T-helper 17 cell (primary cell): ENCODE data around the gene YTHDF1. TPM values are rescaled to one million over a fixed set of nuclear protein-coding genes. Genes with fewer than 3 reads are reported as not detected.
A peak's percentile ranks its signal among the peaks of the same experiment; 100 is the strongest.

Source experiments
- ATAC-seq: fragments of 150-1000 bp; cut with Tn5 transposase; 2 replicates; pipeline ENCODE4 v1.10.0; 2021; ENCODE audit warnings: mild to moderate bottlenecking, moderate library complexity
- DNase-seq, 3 donors: peaks; one replicate each; pipeline versions ENCODE4 v3.0.0 to v3.0.0-alpha.2; 2020 to 2021
- H3K9me3 ChIP-seq: one replicate; pipeline ENCODE4 v1.7.0; 2013; ENCODE audit warnings: low read length, mild to moderate bottlenecking; ENCODE audit not compliant: control insufficient read depth, poor library complexity, severe bottlenecking
- H3K27ac Mint-ChIP-seq: one replicate; pipeline ENCODE4 v1.8.0; 2022; ENCODE audit warnings: mild to moderate bottlenecking, moderate library complexity, mixed read lengths
- H3K27me3 Mint-ChIP-seq: one replicate; pipeline ENCODE4 v1.8.0; 2022; ENCODE audit warnings: mixed read lengths
- H3K36me3 Mint-ChIP-seq: one replicate; pipeline ENCODE4 v1.8.0; 2022; ENCODE audit warnings: low read depth, mixed read lengths
- H3K4me1 Mint-ChIP-seq: one replicate; pipeline ENCODE4 v1.8.0; 2022; ENCODE audit warnings: mild to moderate bottlenecking, mixed read lengths
- H3K4me3 Mint-ChIP-seq: one replicate; pipeline ENCODE4 v1.8.0; 2022; ENCODE audit warnings: mild to moderate bottlenecking, moderate library complexity, mixed read lengths
- total RNA-seq, 4 donors: library from RNA in 2 of 4; stranded (reverse) in 2 of 4; gene quantifications; one replicate each; pipeline ENCODE4 v1.2.3 and lab custom pipeline; 2022 to 2026

Gene YTHDF1
- total RNA-seq, 2 donors from 2014 or later: 30.0 to 41.4 TPM

DNA sequence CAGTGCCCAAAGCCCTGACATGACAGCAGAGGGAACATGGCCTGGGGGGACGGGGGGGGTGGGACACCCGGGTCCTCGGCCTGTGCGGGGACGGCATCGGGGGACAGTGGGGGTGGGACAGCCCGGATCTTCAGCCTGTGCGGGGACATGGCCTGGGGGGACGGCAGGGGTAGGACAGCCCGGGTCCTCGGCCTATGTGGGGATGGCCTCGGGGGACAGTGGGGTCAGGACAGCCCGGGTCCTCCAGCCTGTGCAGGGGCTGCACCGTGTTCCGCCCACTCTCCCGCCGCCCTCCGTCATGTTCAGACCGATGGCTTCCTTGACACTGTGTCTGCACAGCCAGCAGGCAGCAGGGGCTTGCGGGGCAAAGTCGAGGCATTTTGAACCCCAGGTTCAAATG, 26.8 kb upstream of the YTHDF1 start:
- no peak for ATAC-seq
- Mint-ChIP-seq H3K36me3 (peaks cover 2% of the 10 kb centered on the region), H3K27me3 (peaks cover 36% of the 10 kb centered on the region), H3K4me1 (no peaks in the 10 kb centered on the region), H3K27ac (no peak overlapping the region), H3K4me3 (no peak overlapping the region)
- no peak for DNase-seq
- no peaks in the 10 kb centered on the region for H3K9me3 ChIP-seq

DNA sequence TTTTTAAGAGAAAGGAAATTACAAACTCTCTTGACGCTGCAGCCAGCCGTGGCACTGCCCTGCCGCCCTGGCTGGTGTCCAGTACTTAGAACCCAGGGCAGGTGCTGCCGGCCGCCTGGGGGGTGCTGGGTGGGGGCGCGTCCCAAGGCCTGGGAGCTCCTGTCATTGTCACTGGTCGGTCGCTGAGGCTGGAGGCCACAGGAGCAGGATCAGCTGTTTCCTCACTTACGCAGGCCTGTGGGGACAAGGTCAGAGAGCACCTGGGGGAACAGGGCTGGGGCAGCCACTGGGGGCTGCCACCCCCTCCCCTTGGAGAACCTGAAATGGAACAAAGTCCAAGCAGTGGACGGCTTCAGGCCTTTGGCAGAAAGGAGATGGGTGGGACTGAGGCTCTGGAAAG, 25.3 kb upstream of the YTHDF1 start:
- DNase-seq (no peak), ATAC-seq (no peak)
- no peaks in the 10 kb centered on the region for H3K4me1 Mint-ChIP-seq
- peaks cover 2% of the 10 kb centered on the region for H3K36me3 Mint-ChIP-seq
- H3K4me3 Mint-ChIP-seq: no peak overlapping the region
- peaks cover 29% of the 10 kb centered on the region for H3K27me3 Mint-ChIP-seq
- no peak overlapping the region for H3K27ac Mint-ChIP-seq
- H3K9me3 ChIP-seq: no peaks in the 10 kb centered on the region

DNA sequence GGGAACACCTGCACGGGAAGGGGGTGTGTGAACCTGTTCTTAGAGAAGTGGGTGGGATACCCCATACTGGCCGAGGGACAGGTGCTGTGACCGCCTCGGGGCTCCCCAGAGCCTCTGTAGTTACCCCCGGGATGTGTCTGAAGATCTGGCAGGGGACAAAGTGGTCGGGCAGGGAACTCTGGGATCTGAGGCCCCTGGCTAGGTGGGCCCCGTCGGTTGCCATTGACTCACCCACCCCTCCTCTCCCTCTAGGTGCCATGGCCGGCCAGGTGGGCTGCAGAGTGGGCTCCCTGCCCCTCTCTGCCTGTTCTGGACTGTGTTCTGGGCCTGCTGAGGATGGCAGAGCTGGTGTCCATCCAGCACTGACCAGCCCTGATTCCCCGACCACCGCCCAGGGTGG, 24.1 kb upstream of the YTHDF1 start:
- Mint-ChIP-seq H3K27ac (no peak overlapping the region), H3K4me3 (no peak overlapping the region), H3K36me3 (no peaks in the 10 kb centered on the region)

DNA sequence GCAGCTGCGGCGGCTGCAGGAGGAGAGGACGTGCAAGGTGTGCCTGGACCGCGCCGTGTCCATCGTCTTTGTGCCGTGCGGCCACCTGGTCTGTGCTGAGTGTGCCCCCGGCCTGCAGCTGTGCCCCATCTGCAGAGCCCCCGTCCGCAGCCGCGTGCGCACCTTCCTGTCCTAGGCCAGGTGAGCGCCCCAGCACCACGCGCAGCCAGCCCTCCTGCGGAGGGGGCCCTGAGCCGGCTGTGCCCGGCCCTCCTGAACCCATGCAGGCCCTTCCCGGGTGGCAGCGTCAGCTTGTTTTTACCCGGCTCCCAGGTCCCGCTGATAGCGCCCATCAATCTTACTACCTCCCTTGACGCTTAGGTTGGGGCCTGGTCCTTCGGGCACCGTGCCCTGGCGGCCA, 23.5 kb upstream of the YTHDF1 start:
- Mint-ChIP-seq H3K27me3 (peaks cover 14% of the 10 kb centered on the region), H3K27ac (no peak overlapping the region), H3K36me3 (no peaks in the 10 kb centered on the region), H3K4me3 (no peak overlapping the region), H3K4me1 (no peaks in the 10 kb centered on the region)
- ATAC-seq (no peak), DNase-seq (no peak)
- no peaks in the 10 kb centered on the region for H3K9me3 ChIP-seq

More for the DNA sequence above, 24.1 kb upstream of the YTHDF1 start:
- H3K4me1 Mint-ChIP-seq: no peaks in the 10 kb centered on the region
- no peak for DNase-seq
- peaks cover 17% of the 10 kb centered on the region for H3K27me3 Mint-ChIP-seq
- no peaks in the 10 kb centered on the region for H3K9me3 ChIP-seq
- no peak for ATAC-seq

DNA sequence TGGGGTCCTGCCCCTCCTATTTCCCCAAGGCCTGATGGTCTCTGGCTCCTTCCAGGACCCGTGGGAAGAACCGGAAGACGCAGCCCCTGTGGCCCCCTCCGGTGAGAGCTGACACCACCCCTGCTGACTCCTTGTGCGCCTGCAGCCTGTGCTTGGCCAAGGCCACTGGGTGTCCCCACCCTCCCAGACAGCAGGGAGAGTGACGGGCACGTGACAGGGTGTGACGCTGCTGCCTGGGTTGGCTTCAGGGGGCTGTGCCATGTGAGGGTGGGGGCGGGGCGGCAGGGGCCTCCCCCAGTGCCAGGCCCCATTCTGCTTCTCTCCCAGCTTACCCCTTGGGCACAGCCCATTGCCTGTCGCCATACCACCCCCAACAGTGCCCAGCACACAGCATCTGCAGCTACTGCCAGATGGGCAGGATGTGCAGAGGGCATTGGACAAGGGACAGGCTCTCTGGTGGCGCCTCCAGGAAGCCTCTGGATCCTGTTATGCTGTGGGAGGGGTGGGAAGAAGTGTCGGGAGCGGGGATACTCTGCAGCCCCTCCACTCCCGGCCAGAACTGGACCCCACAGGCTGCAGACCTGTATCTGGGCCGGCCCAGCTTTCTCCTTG, 22.7 kb upstream of the YTHDF1 start:
- ATAC-seq (no peak), DNase-seq (no peak)
- no peak overlapping the region for H3K4me3 Mint-ChIP-seq

DNA sequence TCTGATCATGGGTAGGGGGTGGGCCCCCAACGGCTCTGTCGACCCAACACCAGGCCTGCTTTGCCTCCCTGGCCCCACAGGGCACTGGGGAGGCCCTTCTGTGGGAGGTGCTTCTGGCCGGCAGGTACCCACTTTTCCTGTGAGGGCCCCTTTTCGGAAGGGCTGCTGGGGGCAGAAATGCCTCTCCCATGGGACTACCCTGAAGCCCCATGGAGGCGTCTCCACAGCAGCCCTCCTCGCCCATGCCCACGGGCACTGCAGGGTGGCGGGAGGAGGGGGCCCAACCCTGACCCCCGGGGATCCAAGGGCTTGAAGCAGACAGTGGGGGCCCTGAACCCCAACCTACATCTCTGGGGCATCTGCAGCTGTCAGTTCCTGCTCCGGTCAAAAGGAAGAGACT, 22.1 kb upstream of the YTHDF1 start:
- DNase-seq (no peak), ATAC-seq (no peak)
- no peak overlapping the region for H3K27ac Mint-ChIP-seq
- no peaks in the 10 kb centered on the region for H3K36me3 Mint-ChIP-seq
- H3K4me3 Mint-ChIP-seq: no peak overlapping the region
- H3K27me3 Mint-ChIP-seq: peaks cover 7% of the 10 kb centered on the region
- no peaks in the 10 kb centered on the region for H3K9me3 ChIP-seq
- no peaks in the 10 kb centered on the region for H3K4me1 Mint-ChIP-seq

More for the DNA sequence above, 22.7 kb upstream of the YTHDF1 start:
- H3K9me3 ChIP-seq: no peaks in the 10 kb centered on the region
- Mint-ChIP-seq H3K27me3 (peaks cover 6% of the 10 kb centered on the region), H3K4me1 (no peaks in the 10 kb centered on the region), H3K27ac (no peak overlapping the region), H3K36me3 (no peaks in the 10 kb centered on the region)

DNA sequence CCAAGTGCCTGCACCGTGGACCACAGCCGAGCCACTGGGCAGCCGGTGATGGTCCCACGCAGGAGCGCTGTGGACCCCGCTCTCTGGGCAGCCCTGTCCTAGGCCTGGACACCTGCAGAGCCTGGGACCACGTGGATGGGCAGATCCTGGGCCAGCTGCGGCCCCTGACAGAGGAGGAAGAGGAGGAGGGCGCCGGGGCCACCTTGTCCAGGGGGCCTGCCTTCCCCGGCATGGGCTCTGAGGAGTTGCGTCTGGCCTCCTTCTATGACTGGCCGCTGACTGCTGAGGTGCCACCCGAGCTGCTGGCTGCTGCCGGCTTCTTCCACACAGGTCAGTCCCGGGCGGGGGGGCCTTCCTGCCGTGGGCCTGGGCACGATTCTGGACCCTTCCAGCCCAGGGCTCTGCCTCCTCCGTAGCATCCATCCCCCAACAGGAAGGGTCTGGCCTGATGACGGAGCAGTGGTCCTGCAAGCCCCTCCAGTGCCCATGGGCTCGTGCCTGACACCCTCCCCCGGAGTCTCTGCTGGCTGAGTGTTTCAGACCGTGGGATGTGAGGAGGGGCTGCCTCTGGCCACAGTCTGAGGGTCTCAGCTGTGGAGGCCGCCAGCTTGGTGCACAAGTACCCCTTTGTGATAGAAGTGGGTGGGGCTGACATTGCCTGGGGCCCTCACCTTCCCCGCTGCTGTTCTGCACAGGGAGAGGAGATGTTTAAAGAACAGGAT, 20.3 kb upstream of the YTHDF1 start:
- no peak overlapping the region for H3K4me3 Mint-ChIP-seq
- DNase-seq: no peak
- peaks cover 19% of the 10 kb centered on the region for H3K27me3 Mint-ChIP-seq
- no peaks in the 10 kb centered on the region for H3K4me1 Mint-ChIP-seq
- no peaks in the 10 kb centered on the region for H3K9me3 ChIP-seq
- no peak for ATAC-seq
- H3K27ac Mint-ChIP-seq: no peak overlapping the region
- no peaks in the 10 kb centered on the region for H3K36me3 Mint-ChIP-seq

DNA sequence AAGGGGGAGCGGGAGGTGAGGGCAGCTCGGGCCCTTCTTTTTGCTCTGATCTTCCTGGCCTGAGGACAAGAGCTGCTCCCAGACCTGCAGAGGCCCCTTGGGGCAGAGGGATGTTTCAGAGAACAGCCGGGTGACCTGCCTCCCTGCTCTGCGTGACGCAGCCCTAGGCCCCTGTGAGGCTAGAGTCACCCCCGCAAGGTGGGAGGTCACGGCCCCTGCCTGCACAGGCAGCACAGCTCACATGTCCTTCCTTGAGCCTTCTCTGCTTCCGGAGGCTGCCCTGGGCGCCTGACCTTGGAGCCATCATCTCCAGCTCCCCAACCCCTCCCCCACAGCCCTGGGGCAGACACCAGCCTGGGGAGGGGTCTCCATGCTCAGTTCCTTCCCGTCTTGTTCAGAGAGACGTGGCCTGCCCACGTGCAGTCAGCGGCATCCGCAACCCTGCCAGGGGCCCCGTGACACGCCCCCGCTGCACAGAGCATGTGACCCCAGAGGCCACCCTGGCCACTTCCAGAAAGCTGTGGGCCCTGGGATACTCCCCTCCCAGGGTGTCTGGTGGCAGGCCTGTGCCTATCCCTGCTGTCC, 19.6 kb upstream of the YTHDF1 start, which contains the start of gene BIRC7:
BIRC7 (plus strand) TSS at position 507 of the 585 bp plus-strand sequence. CDS start 192 bp downstream, outside the sequence.
- Mint-ChIP-seq H3K27ac (no peak within 1 kb of the TSS), H3K36me3 (no peaks in the 10 kb centered on the region), H3K27me3 (peaks cover 27% of the 10 kb centered on the region), H3K4me3 (peak within 1 kb of the TSS; percentile 31), H3K4me1 (no peaks in the 10 kb centered on the region)
- DNase-seq (no peak), ATAC-seq (no peak)
- no peaks in the 10 kb centered on the region for H3K9me3 ChIP-seq

DNA sequence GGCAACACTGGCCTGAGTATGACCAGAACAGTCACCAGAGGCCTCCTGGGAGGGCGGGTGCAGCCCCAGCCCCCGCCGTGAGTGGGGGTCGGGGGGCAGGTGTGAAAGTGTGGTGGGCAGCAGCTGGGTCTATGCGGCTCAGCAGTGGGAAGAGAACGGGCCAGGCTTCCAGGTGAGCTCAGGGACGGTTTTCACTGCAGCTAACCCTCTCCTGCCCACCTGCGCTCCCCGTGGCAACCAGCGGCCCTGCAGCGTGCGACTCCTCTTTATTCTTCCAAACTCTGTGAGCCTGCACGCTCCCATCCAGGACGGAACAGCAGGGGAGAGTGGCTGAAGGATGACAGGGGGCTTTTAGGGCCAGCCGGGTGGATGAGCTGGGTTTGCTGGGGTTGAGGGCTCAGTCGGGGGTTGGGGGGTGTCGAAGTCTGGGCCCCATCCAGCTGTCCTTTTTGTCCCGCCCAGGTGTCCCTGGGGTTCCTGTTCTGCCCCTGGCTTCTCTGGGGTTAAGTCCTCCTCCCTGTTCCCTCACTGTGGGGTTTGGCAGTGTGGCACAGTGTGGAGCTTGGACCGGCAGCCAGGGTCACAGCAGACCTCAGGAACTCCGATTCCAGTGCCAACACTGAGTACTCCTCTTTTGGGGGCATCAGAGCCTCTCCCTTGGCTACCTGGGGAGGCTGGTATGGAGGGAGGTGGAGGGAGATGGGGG, 18.9 kb upstream of the YTHDF1 start:
- DNase-seq (no peak), ATAC-seq (peak; percentile 61)
- H3K9me3 ChIP-seq: no peaks in the 10 kb centered on the region
- Mint-ChIP-seq H3K4me3 (peak overlapping the region; percentile 31), H3K4me1 (no peaks in the 10 kb centered on the region), H3K36me3 (no peaks in the 10 kb centered on the region), H3K27me3 (peaks cover 34% of the 10 kb centered on the region), H3K27ac (no peak overlapping the region)

DNA sequence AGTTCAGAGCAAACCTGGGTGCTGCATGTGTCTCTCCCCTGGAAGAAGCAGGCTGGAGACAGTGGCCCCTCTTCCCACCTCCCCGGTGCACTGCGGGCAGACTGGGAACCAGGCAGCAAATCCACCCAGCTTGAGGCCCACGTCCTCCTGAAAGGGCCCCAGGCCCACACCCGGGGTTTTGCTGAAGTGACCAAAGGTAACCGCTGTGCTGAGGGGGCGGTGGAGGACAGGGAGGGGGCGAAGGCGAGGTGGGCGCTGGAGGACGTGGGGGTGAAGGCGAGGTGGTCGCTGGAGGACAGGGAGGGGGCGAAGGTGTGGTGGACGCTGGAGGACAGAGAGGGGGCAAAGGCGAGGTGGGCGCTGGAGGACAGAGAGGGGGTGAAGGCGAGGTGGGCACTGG, 18.0 kb upstream of the YTHDF1 start:
- H3K9me3 ChIP-seq: no peaks in the 10 kb centered on the region
- no peaks in the 10 kb centered on the region for H3K36me3 Mint-ChIP-seq
- peaks cover 43% of the 10 kb centered on the region for H3K27me3 Mint-ChIP-seq
- no peak for DNase-seq
- H3K4me1 Mint-ChIP-seq: no peaks in the 10 kb centered on the region
- ATAC-seq: no peak
- H3K27ac Mint-ChIP-seq: no peak overlapping the region
- H3K4me3 Mint-ChIP-seq: no peak overlapping the region

DNA sequence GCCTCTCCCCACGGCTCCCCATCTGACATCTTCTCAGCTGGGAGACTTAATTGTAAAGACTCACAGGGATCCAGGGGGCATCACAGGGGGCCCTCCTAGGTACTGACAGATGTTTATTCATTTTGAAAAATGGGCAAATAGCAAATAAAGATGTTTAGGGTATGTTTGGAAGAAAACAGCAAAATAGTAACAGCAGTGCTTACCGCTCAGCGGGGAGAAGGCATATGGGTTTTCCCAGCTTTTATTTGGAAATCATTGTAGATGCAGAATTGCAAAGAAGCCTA, 17.1 kb upstream of the YTHDF1 start:
- ATAC-seq: no peak
- no peak for DNase-seq
- Mint-ChIP-seq H3K27ac (no peak overlapping the region), H3K4me3 (no peak overlapping the region), H3K4me1 (no peaks in the 10 kb centered on the region), H3K27me3 (peaks cover 48% of the 10 kb centered on the region), H3K36me3 (no peaks in the 10 kb centered on the region)
- no peaks in the 10 kb centered on the region for H3K9me3 ChIP-seq

DNA sequence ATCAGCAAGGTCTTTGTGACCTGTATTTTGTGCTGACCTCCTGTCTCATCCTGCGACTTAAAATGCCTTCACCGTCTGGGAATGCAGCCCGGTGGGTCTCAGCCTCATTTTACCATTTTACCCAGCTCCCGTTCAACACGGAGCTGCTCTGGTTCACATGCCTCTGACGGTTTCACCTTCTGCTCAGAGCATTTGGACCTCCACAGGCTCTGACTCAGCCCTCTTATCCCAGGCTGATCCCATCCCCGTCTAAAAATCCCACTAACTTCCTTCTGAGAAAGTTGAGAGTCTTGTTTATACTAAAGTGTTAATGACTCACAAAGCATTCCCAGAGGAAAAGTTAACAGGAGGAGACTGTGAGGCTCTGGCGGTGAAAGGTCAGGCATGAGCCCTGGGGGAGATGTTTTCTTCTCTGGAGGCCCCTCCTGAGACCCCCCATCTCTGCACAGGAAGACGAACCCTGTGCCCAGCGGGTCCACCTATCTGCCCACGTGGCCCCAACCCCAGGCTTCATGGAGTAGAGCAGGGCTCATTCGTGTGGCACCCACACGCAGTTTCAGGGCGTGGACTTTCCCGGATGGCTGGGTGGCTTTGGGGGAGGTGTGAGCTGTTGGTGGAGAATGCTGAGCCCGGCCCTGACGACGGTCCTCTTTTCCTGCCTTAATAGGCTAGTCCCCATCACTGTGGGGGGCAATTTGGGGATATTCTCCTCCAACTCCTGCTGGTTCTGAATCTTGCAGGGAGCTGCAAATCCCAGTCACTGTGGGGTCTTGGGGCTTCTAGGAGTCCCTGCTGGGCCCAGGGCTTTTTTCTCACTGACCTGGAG, 16.5 kb upstream of the YTHDF1 start:
- DNase-seq (no peak), ATAC-seq (no peak)
- H3K4me3 Mint-ChIP-seq: no peak overlapping the region
- no peaks in the 10 kb centered on the region for H3K36me3 Mint-ChIP-seq
- H3K9me3 ChIP-seq: no peaks in the 10 kb centered on the region
- no peak overlapping the region for H3K27ac Mint-ChIP-seq
- peaks cover 48% of the 10 kb centered on the region for H3K27me3 Mint-ChIP-seq
- no peaks in the 10 kb centered on the region for H3K4me1 Mint-ChIP-seq

DNA sequence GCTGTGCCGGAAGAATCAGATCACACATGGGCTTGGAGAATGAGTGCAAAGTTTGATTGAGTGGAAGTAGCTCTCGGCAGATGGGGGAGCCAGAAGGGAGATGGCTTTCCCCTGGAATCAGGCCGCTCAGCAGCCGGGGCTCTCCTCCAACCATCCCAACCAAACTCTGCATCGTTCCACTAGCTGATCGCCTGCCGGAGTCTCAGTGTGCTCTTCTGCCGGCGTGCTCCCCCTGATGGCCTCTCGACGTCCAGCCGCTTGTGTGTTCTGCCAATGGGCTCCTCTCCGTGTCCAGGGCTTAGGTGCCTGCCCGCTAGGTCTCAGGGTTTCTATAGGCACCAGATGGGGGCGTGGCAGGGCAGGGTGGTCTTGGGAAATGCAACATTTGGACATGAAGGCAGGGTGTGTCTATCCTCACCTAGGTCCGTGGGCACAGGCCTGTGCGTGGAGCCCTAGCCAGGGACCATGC, 14.9 kb upstream of the YTHDF1 start:
- Mint-ChIP-seq H3K4me3 (no peak overlapping the region), H3K27ac (no peak overlapping the region)

More for the DNA sequence above, 14.9 kb upstream of the YTHDF1 start:
- H3K36me3 Mint-ChIP-seq: no peaks in the 10 kb centered on the region
- no peaks in the 10 kb centered on the region for H3K4me1 Mint-ChIP-seq
- DNase-seq (no peak), ATAC-seq (no peak)
- H3K27me3 Mint-ChIP-seq: peaks cover 48% of the 10 kb centered on the region
- no peaks in the 10 kb centered on the region for H3K9me3 ChIP-seq
